ENCODE measurements around the gene RSAD1.

RSAD1 gene

DNA sequence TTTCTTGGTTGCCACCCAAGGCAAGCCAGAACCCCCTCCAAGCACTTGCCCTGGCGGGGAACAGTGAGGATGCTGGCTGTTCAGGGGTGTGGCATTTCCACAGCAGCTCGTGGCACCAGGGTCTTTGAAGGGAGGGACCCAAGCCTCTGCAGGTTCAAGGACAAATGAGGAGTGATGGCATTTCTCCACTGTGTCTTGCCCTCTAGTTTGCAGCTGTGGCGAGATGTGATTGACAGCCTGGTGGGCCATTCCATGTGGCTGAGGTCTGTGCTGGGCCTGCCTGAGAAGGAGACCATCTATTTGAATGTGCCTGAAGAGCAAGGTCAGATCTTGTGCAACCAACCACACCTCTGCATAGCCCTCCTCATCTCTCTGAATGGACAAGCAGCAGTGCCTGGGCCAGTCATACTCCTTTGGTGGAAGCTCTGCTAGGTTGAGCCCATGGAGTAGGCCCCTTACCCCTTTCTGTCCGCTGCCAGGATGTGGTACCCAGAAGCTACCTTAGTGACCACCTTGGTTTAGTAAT, 49.4 kb downstream of the RSAD1 start:
- Histone ChIP-seq H3K27ac (no peak overlapping the region), H3K4me1 (ENCODE audit: low read depth, poor library complexity, severe bottlenecking) (no peaks in the 10 kb centered on the region), H3K9ac (no peak overlapping the region), H3K4me3 (IDR thresholded peaks at IDR 0.05; ENCODE audit: insufficient read depth, low read depth, low read length) (no peak overlapping the region), H2AFZ (ENCODE audit: low read depth) (no peak overlapping the region), H3K36me3 (ENCODE audit: insufficient read depth) (no peaks in the 10 kb centered on the region), H3K27me3 (ENCODE audit: insufficient read depth, low read depth) (peaks cover 23% of the 10 kb centered on the region), H4K20me1 (ENCODE audit: insufficient read depth) (no peaks in the 10 kb centered on the region), H3K4me2 (no peak overlapping the region), H3K79me2 (ENCODE audit: insufficient read depth, low read depth) (no peaks in the 10 kb centered on the region)
- TF ChIP-seq CTCF (conservative IDR thresholded peaks at IDR 0.05; ENCODE audit: low read depth, low read length), result no peak

GRCh38 chr17:50529849-50530248, 51.2 kb downstream of the RSAD1 start:
- no peaks in the 10 kb centered on the region for H3K4me1 ChIP-seq (ENCODE audit: low read depth, poor library complexity, severe bottlenecking)
- no peaks in the 10 kb centered on the region for H3K79me2 ChIP-seq (ENCODE audit: insufficient read depth, low read depth)
- H3K27me3 ChIP-seq (ENCODE audit: insufficient read depth, low read depth), result peaks cover 40% of the 10 kb centered on the region

GRCh38 chr17:50531428-50532025, 52.9 kb downstream of the RSAD1 start:
- Histone ChIP-seq H2AFZ (ENCODE audit: low read depth) (no peak overlapping the region), H3K9ac (no peak overlapping the region), H4K20me1 (ENCODE audit: insufficient read depth) (no peaks in the 10 kb centered on the region), H3K4me1 (ENCODE audit: low read depth, poor library complexity, severe bottlenecking) (no peaks in the 10 kb centered on the region), H3K27me3 (ENCODE audit: insufficient read depth, low read depth) (peaks cover 55% of the 10 kb centered on the region), H3K36me3 (ENCODE audit: insufficient read depth) (no peaks in the 10 kb centered on the region), H3K4me2 (no peak overlapping the region), H3K4me3 (IDR thresholded peaks at IDR 0.05; ENCODE audit: insufficient read depth, low read depth, low read length) (no peak overlapping the region), H3K79me2 (ENCODE audit: insufficient read depth, low read depth) (no peaks in the 10 kb centered on the region), H3K27ac (no peak overlapping the region)
- no peak for TF ChIP-seq CTCF (conservative IDR thresholded peaks at IDR 0.05; ENCODE audit: low read depth, low read length)

More at GRCh38 chr17:50529849-50530248, 51.2 kb downstream of the RSAD1 start:
- Histone ChIP-seq H3K4me2 (no peak overlapping the region), H2AFZ (ENCODE audit: low read depth) (no peak overlapping the region), H3K27ac (no peak overlapping the region), H3K36me3 (ENCODE audit: insufficient read depth) (no peaks in the 10 kb centered on the region), H3K9ac (no peak overlapping the region), H3K4me3 (IDR thresholded peaks at IDR 0.05; ENCODE audit: insufficient read depth, low read depth, low read length) (no peak overlapping the region), H4K20me1 (ENCODE audit: insufficient read depth) (no peaks in the 10 kb centered on the region)
- no peak for TF ChIP-seq CTCF (conservative IDR thresholded peaks at IDR 0.05; ENCODE audit: low read depth, low read length)

GRCh38 chr17:50532452-50533024, 53.9 kb downstream of the RSAD1 start, which contains the start of gene EPN3:
Gene EPN3, plus strand, starts transcription at chr17:50532735. Its CDS starts 3,822 bp downstream, at chr17:50536557.
- Histone ChIP-seq H3K27me3 (ENCODE audit: insufficient read depth, low read depth) (peaks cover 64% of the 10 kb centered on the region), H3K79me2 (ENCODE audit: insufficient read depth, low read depth) (no peaks in the 10 kb centered on the region), H3K4me3 (IDR thresholded peaks at IDR 0.05; ENCODE audit: insufficient read depth, low read depth, low read length) (no peak within 1 kb of the TSS), H3K27ac (no peak within 1 kb of the TSS), H2AFZ (ENCODE audit: low read depth) (no peak within 1 kb of the TSS), H3K9ac (no peak within 1 kb of the TSS), H4K20me1 (ENCODE audit: insufficient read depth) (no peaks in the 10 kb centered on the region), H3K4me2 (no peak within 1 kb of the TSS), H3K36me3 (ENCODE audit: insufficient read depth) (no peaks in the 10 kb centered on the region), H3K4me1 (ENCODE audit: low read depth, poor library complexity, severe bottlenecking) (no peaks in the 10 kb centered on the region)
- no peak for TF ChIP-seq CTCF (conservative IDR thresholded peaks at IDR 0.05; ENCODE audit: low read depth, low read length)

Data from KMS-11 (cell line).